Tibial nerve (tissue), 3 donors: ENCODE results near the gene FANCG.

Experiments
- CTCF ChIP-seq, 5 experiments: fragments of 200-600 bp in 3 of 5; fragments of 450-650 bp in 2 of 5; sonication (generic) in 3 of 5; IDR thresholded peaks; one replicate each; pipeline ENCODE4 v1.5.1; 2016 to 2019; ENCODE audit warnings: antibody characterized with exemption in 5 of 5, mild to moderate bottlenecking in 3 of 5, moderate library complexity in 2 of 5
- POLR2A ChIP-seq, 2 donors: fragments of 450-650 bp; IDR thresholded peaks; one replicate each; pipeline ENCODE4 v1.6.1; 2017; ENCODE audit warnings: antibody characterized with exemption in 2 of 2, mild to moderate bottlenecking in 2 of 2, moderate library complexity in 2 of 2

GRCh38 chr9:35108461-35108860 lies 28.7 kb upstream of the FANCG start:
- no peak for TF ChIP-seq CTCF (IDR thresholded peaks at IDR 0.05)
- no peak for TF ChIP-seq POLR2A (IDR thresholded peaks at IDR 0.05)
